Caco-2 (cell line): ENCODE measurements around the gene PACS1. TPM values are rescaled to one million over a fixed set of nuclear protein-coding genes. Genes with fewer than 3 reads are reported as not detected.

Source experiments
- BruUV-seq: library from RNA; stranded (reverse); fragments of 400-500 nt; replicated peaks from 2 replicates; lab custom pipeline; 2021; lab: Mats Ljungman, UMichigan
- CTCF ChIA-PET: fragments of 300-600 bp; sonication (Branson Sonifier 250); formaldehyde crosslinking; loops from one replicate; lab custom pipeline; 2022; ENCODE audit warnings: antibody characterized with exemption; lab: Charles Lee
- POLR2A ChIA-PET: fragments of 300-600 bp; sonication (Branson Sonifier 250); formaldehyde crosslinking; loops from one replicate; lab custom pipeline; 2022; ENCODE audit warnings: antibody characterized with exemption; lab: Charles Lee
- DNase-seq, 2 experiments: peaks; one replicate each; pipeline versions ENCODE4 v3.0.0 to v3.0.0-alpha.2; 2020 to 2022
- H3K27me3 ChIP-seq: replicated peaks from 2 replicates; pipeline ENCODE4 v1.6.0; 2011; ENCODE audit warnings: low read length; ENCODE audit not compliant: control insufficient read depth, insufficient read depth
- H3K36me3 ChIP-seq: 2 replicates; pipeline ENCODE4 v1.5.1; 2011; ENCODE audit warnings: low read length; ENCODE audit not compliant: control insufficient read depth, insufficient read depth
- H3K4me1 ChIP-seq: fragments of 250-450 bp; sonication (Bioruptor Pico); 2 replicates; pipeline ENCODE4 v1.5.1; 2020; ENCODE audit warnings: mild to moderate bottlenecking
- H3K4me3 ChIP-seq: 2 replicates; pipeline ENCODE4 v1.5.1; 2011; ENCODE audit warnings: low read depth, mild to moderate bottlenecking, control low read depth, low read length
- H3K9me3 ChIP-seq: fragments of 250-450 bp; sonication (Bioruptor Pico); 2 replicates; pipeline ENCODE4 v1.5.1; 2020; ENCODE audit warnings: mild to moderate bottlenecking, moderate library complexity
- H3K27ac Mint-ChIP-seq: one replicate; pipeline ENCODE4 v1.8.0; 2022; ENCODE audit warnings: mixed read lengths; ENCODE audit not compliant: unreplicated experiment
- H3K27me3 Mint-ChIP-seq: one replicate; pipeline ENCODE4 v1.8.0; 2022; ENCODE audit warnings: mixed read lengths; ENCODE audit not compliant: insufficient read depth, unreplicated experiment
- H3K36me3 Mint-ChIP-seq: one replicate; pipeline ENCODE4 v1.8.0; 2022; ENCODE audit warnings: mild to moderate bottlenecking, mixed read lengths; ENCODE audit not compliant: insufficient read depth, unreplicated experiment
- H3K4me1 Mint-ChIP-seq: one replicate; pipeline ENCODE4 v1.8.0; 2022; ENCODE audit warnings: low read depth, mixed read lengths; ENCODE audit not compliant: unreplicated experiment
- H3K4me3 Mint-ChIP-seq: one replicate; pipeline ENCODE4 v1.8.0; 2022; ENCODE audit warnings: mild to moderate bottlenecking, moderate library complexity, mixed read lengths; ENCODE audit not compliant: unreplicated experiment
- H3K9me3 Mint-ChIP-seq: one replicate; pipeline ENCODE4 v1.8.0; 2022; ENCODE audit warnings: mixed read lengths; ENCODE audit not compliant: unreplicated experiment
- intact Hi-C: fragments of 100-400 bp; cut with micrococcal nuclease; formaldehyde crosslinking; loops from one replicate; pipeline ENCODE4 v1.10.0; 2022; ENCODE audit not compliant: unreplicated experiment
- total RNA-seq: library from RNA; stranded (reverse); gene quantifications from 2 replicates; pipeline ENCODE4 v1.2.3, GENCODE V29; 2022
- TF ChIP-seq, protein P1 (sequence below), 2 experiments: fragments of 200-600 bp in 1 of 2; IDR thresholded peaks; 1 replicate in 1 of 2; 2 replicates in 1 of 2; pipeline versions ENCODE4 v1.5.1 to v1.8.0; 2011 to 2022; ENCODE audit warnings: antibody characterized with exemption in 1 of 2, control low read depth in 1 of 2, inconsistent platforms in 1 of 2, low read depth in 1 of 2, low read length in 1 of 2, mild to moderate bottlenecking in 1 of 2, moderate library complexity in 1 of 2; ENCODE audit not compliant: insufficient read depth in 1 of 2, severe bottlenecking in 1 of 2, unreplicated experiment in 1 of 2

PACS1 gene
- total RNA-seq, 1 experiment from 2014 or later = 82.2 TPM

DNA sequence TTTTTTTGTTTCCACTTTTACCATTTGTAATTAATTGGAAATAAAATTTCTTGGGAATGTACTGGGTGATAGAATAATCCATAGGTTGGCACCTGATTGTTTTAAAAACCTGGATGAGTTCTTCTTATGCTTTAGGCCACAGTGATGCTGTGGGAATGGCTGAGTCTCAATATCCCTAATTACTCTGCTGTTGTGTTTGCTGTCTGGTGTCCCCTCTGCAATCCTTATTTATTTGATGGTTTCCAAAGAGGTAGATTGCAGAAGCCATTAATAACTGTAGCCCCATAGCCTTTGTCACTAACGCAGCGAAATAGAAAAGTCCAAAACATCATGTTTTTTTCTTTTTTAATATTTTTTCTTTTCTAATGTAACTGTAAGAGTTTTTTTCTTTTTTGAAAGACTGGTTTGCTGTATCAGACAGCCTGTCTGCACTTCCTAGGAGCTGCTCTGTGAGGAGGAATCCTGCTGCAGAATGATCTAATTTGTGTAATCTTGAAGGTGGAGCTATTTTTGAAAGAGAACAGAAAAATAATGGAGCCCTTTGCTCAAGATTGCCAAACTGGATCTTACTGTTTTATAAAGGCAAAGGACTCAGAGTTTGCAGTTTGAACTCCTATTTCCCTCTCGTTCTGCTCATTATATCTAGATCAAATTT, 14.9 kb downstream of the PACS1 start:
- no peaks in the 10 kb centered on the region for H3K27me3 ChIP-seq
- H3K4me1 Mint-ChIP-seq = peaks cover 15% of the 10 kb centered on the region
- no peak overlapping the region for H3K4me3 Mint-ChIP-seq
- no peak for DNase-seq
- no peak overlapping the region for H3K4me3 ChIP-seq
- no peaks in the 10 kb centered on the region for H3K36me3 ChIP-seq
- BruUV-seq = no TSS peak
- H3K9me3 Mint-ChIP-seq = no peaks in the 10 kb centered on the region
- no peaks in the 10 kb centered on the region for H3K9me3 ChIP-seq
- H3K27me3 Mint-ChIP-seq = no peaks in the 10 kb centered on the region
- H3K4me1 ChIP-seq = peaks cover 32% of the 10 kb centered on the region
- ChIA-PET POLR2A (no interaction called here), CTCF (no interaction called here)
- H3K36me3 Mint-ChIP-seq = no peaks in the 10 kb centered on the region
- H3K27ac Mint-ChIP-seq = no peak overlapping the region
- TF ChIP-seq, protein P1, sequence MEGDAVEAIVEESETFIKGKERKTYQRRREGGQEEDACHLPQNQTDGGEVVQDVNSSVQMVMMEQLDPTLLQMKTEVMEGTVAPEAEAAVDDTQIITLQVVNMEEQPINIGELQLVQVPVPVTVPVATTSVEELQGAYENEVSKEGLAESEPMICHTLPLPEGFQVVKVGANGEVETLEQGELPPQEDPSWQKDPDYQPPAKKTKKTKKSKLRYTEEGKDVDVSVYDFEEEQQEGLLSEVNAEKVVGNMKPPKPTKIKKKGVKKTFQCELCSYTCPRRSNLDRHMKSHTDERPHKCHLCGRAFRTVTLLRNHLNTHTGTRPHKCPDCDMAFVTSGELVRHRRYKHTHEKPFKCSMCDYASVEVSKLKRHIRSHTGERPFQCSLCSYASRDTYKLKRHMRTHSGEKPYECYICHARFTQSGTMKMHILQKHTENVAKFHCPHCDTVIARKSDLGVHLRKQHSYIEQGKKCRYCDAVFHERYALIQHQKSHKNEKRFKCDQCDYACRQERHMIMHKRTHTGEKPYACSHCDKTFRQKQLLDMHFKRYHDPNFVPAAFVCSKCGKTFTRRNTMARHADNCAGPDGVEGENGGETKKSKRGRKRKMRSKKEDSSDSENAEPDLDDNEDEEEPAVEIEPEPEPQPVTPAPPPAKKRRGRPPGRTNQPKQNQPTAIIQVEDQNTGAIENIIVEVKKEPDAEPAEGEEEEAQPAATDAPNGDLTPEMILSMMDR (IDR thresholded peaks at IDR 0.05; ENCODE audit: insufficient read depth in 1 of 2, low read depth in 1 of 2, low read length in 1 of 2, severe bottlenecking in 1 of 2, unreplicated experiment in 1 of 2) = no peak
- intact Hi-C loops = no loop called here

DNA sequence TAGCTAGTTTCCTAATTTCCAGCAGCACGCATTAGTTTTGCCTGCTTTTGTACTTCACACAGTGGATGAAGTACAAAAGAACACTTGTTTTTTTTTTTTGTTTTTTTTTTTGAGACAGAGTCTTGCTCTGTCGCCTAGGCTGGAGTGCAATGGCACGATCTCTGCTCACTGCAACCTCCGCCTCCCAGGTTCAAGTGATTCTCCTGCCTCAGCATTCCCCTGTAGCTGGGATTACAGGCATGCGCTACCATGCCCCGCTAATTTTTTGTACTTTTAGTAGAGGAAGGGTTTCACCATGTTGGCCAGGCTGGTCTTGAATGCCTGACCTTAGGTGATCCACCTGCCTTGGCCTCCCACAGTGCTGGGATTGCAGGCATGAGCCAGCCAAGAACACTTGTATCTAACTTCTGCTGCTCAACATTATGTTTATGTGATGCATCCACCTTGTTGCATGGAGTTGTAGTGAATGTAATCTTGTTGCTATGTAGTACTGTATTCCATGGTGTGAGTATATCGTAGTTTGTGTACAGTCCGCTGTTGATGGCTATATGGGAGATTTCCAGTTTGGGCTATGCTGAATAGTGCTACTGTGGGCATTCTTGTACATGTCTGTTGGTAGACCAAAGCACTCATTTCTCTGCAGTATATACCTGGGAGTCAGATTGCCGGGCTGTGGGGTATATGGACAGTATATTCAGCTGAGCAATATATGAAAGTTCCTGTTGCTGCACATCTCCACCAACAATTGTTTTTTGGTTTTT, 17.3 kb downstream of the PACS1 start:
- no peak overlapping the region for H3K4me3 ChIP-seq
- no peak overlapping the region for H3K4me3 Mint-ChIP-seq
- DNase-seq = no peak
- ChIA-PET CTCF (no interaction called here), POLR2A (no interaction called here)
- no peaks in the 10 kb centered on the region for H3K27me3 ChIP-seq
- peaks cover 20% of the 10 kb centered on the region for H3K4me1 ChIP-seq
- peaks cover 7% of the 10 kb centered on the region for H3K36me3 Mint-ChIP-seq
- TF ChIP-seq, protein P1 (IDR thresholded peaks at IDR 0.05; ENCODE audit: insufficient read depth in 1 of 2, low read depth in 1 of 2, low read length in 1 of 2, severe bottlenecking in 1 of 2, unreplicated experiment in 1 of 2) = no peak
- H3K27ac Mint-ChIP-seq = no peak overlapping the region
- no TSS peak for BruUV-seq
- no peaks in the 10 kb centered on the region for H3K9me3 Mint-ChIP-seq
- no peaks in the 10 kb centered on the region for H3K36me3 ChIP-seq
- H3K9me3 ChIP-seq = no peaks in the 10 kb centered on the region
- no peaks in the 10 kb centered on the region for H3K27me3 Mint-ChIP-seq
- intact Hi-C loops = no loop called here
- peaks cover 10% of the 10 kb centered on the region for H3K4me1 Mint-ChIP-seq

- TF ChIP-seq, protein P1 (IDR thresholded peaks at IDR 0.05; ENCODE audit: insufficient read depth in 1 of 2, low read depth in 1 of 2, low read length in 1 of 2, severe bottlenecking in 1 of 2, unreplicated experiment in 1 of 2) = no peak
- ChIA-PET CTCF (no interaction called here), POLR2A (no interaction called here)
- H3K4me1 ChIP-seq = peaks cover 3% of the 10 kb centered on the region; the same call in 1 of the 2 replicates
- peaks cover 7% of the 10 kb centered on the region for H3K36me3 Mint-ChIP-seq
- no peaks in the 10 kb centered on the region for H3K27me3 Mint-ChIP-seq
- H3K4me3 ChIP-seq = no peak overlapping the region
- peaks cover 5% of the 10 kb centered on the region for H3K4me1 Mint-ChIP-seq
- H3K4me3 Mint-ChIP-seq = no peak overlapping the region
- no peaks in the 10 kb centered on the region for H3K36me3 ChIP-seq
- no peaks in the 10 kb centered on the region for H3K9me3 ChIP-seq
- no peak for DNase-seq
- intact Hi-C loops = no loop called here
- no peaks in the 10 kb centered on the region for H3K27me3 ChIP-seq
- no peak overlapping the region for H3K27ac Mint-ChIP-seq
- no peaks in the 10 kb centered on the region for H3K9me3 Mint-ChIP-seq
- BruUV-seq = no TSS peak
Observed at GRCh38 chr11:66089067-66089466, 19.0 kb downstream of the PACS1 start.
